Measurements from ENCODE around the gene TRIM29.

DNA sequence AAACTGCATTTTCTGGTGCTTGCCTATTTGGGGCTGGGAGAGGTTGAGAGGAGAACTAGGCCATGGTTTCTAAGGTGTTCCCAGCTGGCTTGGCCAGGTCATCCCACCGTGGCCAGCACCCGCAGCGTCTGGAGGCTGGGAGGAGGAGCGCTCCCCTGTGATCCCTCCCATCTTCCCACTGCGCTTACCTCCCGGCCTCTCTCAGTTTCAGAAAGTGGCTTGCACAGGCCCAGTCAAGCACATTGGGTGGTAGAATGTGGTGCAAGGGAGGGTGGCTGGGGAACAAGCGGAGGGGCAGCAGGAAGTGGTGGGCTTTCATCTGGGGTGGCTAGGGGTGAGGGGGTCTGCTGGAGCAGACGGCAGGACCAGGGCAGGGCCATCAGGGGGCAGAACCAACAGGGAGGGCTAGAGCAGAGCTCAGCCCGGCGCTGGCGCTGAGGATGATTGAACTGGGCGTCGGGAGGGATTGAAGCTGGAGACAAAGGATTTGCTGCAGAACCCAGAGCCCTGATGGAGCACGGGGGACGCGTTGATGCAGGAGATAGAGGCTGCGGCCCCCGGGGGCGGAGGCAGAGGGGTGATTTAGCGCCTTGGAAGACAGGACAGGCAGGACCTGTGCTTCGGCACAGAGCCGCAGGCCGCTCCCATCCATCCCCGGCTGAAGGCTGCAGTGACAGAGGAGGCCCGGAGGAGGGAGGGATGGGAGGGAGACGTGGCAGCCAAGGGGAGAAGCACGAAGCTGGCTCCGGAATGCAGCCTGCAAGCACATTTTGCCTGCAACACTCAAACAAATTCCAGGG is 76.0 kb downstream of the TRIM29 start:
- TF ChIP-seq NBN (conservative IDR thresholded peaks at IDR 0.05) (no peak), ZNF749 (CRISPR knock-in tag; IDR thresholded peaks at IDR 0.05; ENCODE audit: borderline replicate concordance) (no peak), KLF16 (CRISPR knock-in tag; IDR thresholded peaks at IDR 0.05) (no peak), NFKB2 (CRISPR knock-in tag; IDR thresholded peaks at IDR 0.05; ENCODE audit: borderline replicate concordance) (no peak), HIVEP1 (CRISPR knock-in tag; IDR thresholded peaks at IDR 0.05) (no peak), POLR2A (IDR thresholded peaks at IDR 0.05; ENCODE audit: insufficient read depth in 1 of 2, low read depth in 2 of 2, low read length in 2 of 2) (no peak), ZNF343 (CRISPR knock-in tag; IDR thresholded peaks at IDR 0.05) (no peak), MXI1 (IDR thresholded peaks at IDR 0.05; ENCODE audit: borderline replicate concordance, low read depth, low read length) (no peak)
- TF ChIP-seq, protein P1, sequence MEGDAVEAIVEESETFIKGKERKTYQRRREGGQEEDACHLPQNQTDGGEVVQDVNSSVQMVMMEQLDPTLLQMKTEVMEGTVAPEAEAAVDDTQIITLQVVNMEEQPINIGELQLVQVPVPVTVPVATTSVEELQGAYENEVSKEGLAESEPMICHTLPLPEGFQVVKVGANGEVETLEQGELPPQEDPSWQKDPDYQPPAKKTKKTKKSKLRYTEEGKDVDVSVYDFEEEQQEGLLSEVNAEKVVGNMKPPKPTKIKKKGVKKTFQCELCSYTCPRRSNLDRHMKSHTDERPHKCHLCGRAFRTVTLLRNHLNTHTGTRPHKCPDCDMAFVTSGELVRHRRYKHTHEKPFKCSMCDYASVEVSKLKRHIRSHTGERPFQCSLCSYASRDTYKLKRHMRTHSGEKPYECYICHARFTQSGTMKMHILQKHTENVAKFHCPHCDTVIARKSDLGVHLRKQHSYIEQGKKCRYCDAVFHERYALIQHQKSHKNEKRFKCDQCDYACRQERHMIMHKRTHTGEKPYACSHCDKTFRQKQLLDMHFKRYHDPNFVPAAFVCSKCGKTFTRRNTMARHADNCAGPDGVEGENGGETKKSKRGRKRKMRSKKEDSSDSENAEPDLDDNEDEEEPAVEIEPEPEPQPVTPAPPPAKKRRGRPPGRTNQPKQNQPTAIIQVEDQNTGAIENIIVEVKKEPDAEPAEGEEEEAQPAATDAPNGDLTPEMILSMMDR (CRISPR knock-in tag; IDR thresholded peaks at IDR 0.05): no peak
- TF ChIP-seq, protein P2, sequence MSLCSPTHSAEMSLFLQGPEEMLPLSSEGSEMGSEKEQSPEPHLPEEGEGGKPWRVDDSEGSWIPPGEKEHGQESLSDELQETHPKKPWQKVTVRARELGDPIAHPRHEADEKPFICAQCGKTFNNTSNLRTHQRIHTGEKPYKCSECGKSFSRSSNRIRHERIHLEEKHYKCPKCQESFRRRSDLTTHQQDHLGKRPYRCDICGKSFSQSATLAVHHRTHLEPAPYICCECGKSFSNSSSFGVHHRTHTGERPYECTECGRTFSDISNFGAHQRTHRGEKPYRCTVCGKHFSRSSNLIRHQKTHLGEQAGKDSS (CRISPR knock-in tag; IDR thresholded peaks at IDR 0.05; ENCODE audit: borderline replicate concordance, low read depth): no peak
- TF ChIP-seq, protein P3, sequence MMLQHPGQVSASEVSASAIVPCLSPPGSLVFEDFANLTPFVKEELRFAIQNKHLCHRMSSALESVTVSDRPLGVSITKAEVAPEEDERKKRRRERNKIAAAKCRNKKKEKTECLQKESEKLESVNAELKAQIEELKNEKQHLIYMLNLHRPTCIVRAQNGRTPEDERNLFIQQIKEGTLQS (CRISPR knock-in tag; IDR thresholded peaks at IDR 0.05): no peak

Data from HepG2 (cell line).